SK-N-SH treated with all-trans-retinoic acid at 6 μM for 48 hours (cell line): ENCODE results near the gene TEN1.

Experiments used
- ATAC-seq: fragments of 200-7000 bp; cut with Tn5 transposase; 3 replicates; pipeline ENCODE4 v1.9.1; 2020; ENCODE audit warnings: mild to moderate bottlenecking, moderate library complexity
- ARNTL ChIP-seq: fragments of 450-650 bp; formaldehyde crosslinking; IDR thresholded peaks from 2 replicates; pipeline ENCODE4 v1.5.0; 2020; ENCODE audit warnings: low read depth, mild to moderate bottlenecking, moderate library complexity, borderline replicate concordance
- BACH2 ChIP-seq: fragments of 250-450 bp; sonication (Bioruptor Pico); IDR thresholded peaks from 2 replicates; pipeline ENCODE4 v1.9.0; 2021; ENCODE audit warnings: mild to moderate bottlenecking, borderline replicate concordance
- CREB5 ChIP-seq: fragments of 250-450 bp; sonication (Bioruptor Pico); IDR thresholded peaks from 2 replicates; pipeline ENCODE4 v1.5.1; 2020; ENCODE audit warnings: low read depth, mild to moderate bottlenecking, moderate library complexity
- CSDC2 ChIP-seq: fragments of 250-450 bp; sonication (Bioruptor Pico); IDR thresholded peaks from 2 replicates; pipeline ENCODE4 v1.5.0; 2020; ENCODE audit warnings: mild to moderate bottlenecking, moderate library complexity
- CSRNP3 ChIP-seq: fragments of 250-450 bp; sonication (Bioruptor Pico); IDR thresholded peaks from 2 replicates; pipeline ENCODE4 v1.5.1; 2021; ENCODE audit warnings: mild to moderate bottlenecking, moderate library complexity
- ESRRG ChIP-seq: fragments of 250-450 bp; sonication (Bioruptor Pico); IDR thresholded peaks from 2 replicates; pipeline ENCODE4 v1.6.1; 2021; ENCODE audit warnings: mild to moderate bottlenecking
- GLIS3 ChIP-seq: fragments of 250-450 bp; sonication (Bioruptor Pico); IDR thresholded peaks from 2 replicates; pipeline ENCODE4 v1.5.0; 2020; ENCODE audit warnings: mild to moderate bottlenecking, moderate library complexity
- ISL1 ChIP-seq: fragments of 250-450 bp; sonication (Bioruptor Pico); IDR thresholded peaks from 2 replicates; pipeline ENCODE4 v2.1.2; 2022; ENCODE audit warnings: mild to moderate bottlenecking, moderate library complexity
- OSR1 ChIP-seq: fragments of 250-450 bp; sonication (Bioruptor Pico); IDR thresholded peaks from 2 replicates; pipeline ENCODE4 v1.8.0; 2022; ENCODE audit warnings: moderate library complexity, mild to moderate bottlenecking, inconsistent platforms
- PATZ1 ChIP-seq: fragments of 250-450 bp; sonication (Bioruptor Pico); IDR thresholded peaks from 2 replicates; pipeline ENCODE4 v1.8.0; 2020; ENCODE audit warnings: mild to moderate bottlenecking, moderate library complexity, borderline replicate concordance
- POU6F1 ChIP-seq: fragments of 250-450 bp; sonication (Bioruptor Pico); IDR thresholded peaks from 2 replicates; pipeline ENCODE4 v1.8.0; 2021; ENCODE audit warnings: low read depth, mild to moderate bottlenecking, moderate library complexity, borderline replicate concordance
- PPARA ChIP-seq: fragments of 250-450 bp; sonication (Bioruptor Pico); IDR thresholded peaks from 2 replicates; pipeline ENCODE4 v1.5.0; 2020; ENCODE audit warnings: mild to moderate bottlenecking, borderline replicate concordance
- RARB ChIP-seq: fragments of 250-450 bp; sonication (Bioruptor Pico); IDR thresholded peaks from 2 replicates; pipeline ENCODE4 v1.8.0; 2021; ENCODE audit warnings: mild to moderate bottlenecking, moderate library complexity
- SNAI2 ChIP-seq: fragments of 250-450 bp; sonication (Bioruptor Pico); IDR thresholded peaks from 2 replicates; pipeline ENCODE4 v1.5.0; 2020; ENCODE audit warnings: mild to moderate bottlenecking, moderate library complexity
- TCF4 ChIP-seq: fragments of 250-450 bp; sonication (Bioruptor Pico); IDR thresholded peaks from 2 replicates; pipeline ENCODE4 v1.8.0; 2021; ENCODE audit warnings: mild to moderate bottlenecking, moderate library complexity, borderline replicate concordance
- TOX ChIP-seq: fragments of 250-450 bp; sonication (Bioruptor Pico); IDR thresholded peaks from 2 replicates; pipeline ENCODE4 v1.8.0; 2021; ENCODE audit warnings: mild to moderate bottlenecking, moderate library complexity, borderline replicate concordance
- TSHZ2 ChIP-seq: fragments of 250-450 bp; sonication (Bioruptor Pico); IDR thresholded peaks from 2 replicates; pipeline ENCODE4 v1.5.0; 2020; ENCODE audit warnings: mild to moderate bottlenecking, moderate library complexity
- ZC3H10 ChIP-seq: fragments of 250-450 bp; sonication (Bioruptor Pico); IDR thresholded peaks from 2 replicates; pipeline ENCODE4 v1.5.1; 2021; ENCODE audit warnings: mild to moderate bottlenecking, moderate library complexity
- ZFP30 ChIP-seq: fragments of 450-650 bp; formaldehyde crosslinking; IDR thresholded peaks from 2 replicates; pipeline ENCODE4 v1.5.0; 2022; ENCODE audit warnings: mild to moderate bottlenecking, moderate library complexity
- ZNF70 ChIP-seq: fragments of 450-650 bp; formaldehyde crosslinking; IDR thresholded peaks from 2 replicates; pipeline ENCODE4 v1.5.0; 2020; ENCODE audit warnings: mild to moderate bottlenecking, moderate library complexity
- ZNF8 ChIP-seq: fragments of 450-650 bp; formaldehyde crosslinking; IDR thresholded peaks from 2 replicates; pipeline ENCODE4 v1.5.0; 2020; ENCODE audit warnings: mild to moderate bottlenecking, moderate library complexity

The TEN1 gene

GRCh38 chr17:76007850-76008165, 28.8 kb downstream of the TEN1 start:
- no peak for ATAC-seq
- TF ChIP-seq ZNF8 (CRISPR knock-in tag) = no peak
- no peak for TF ChIP-seq ISL1 (CRISPR knock-in tag)
- TF ChIP-seq ZNF70 = no peak
- TF ChIP-seq ARNTL (CRISPR knock-in tag) = no peak
- TF ChIP-seq CREB5 (CRISPR knock-in tag) = no peak
- TF ChIP-seq PATZ1 (CRISPR knock-in tag) = no peak
- no peak for TF ChIP-seq PPARA (CRISPR knock-in tag)
- TF ChIP-seq ZC3H10 = no peak
- TF ChIP-seq OSR1 (CRISPR knock-in tag) = no peak
- no peak for TF ChIP-seq GLIS3 (CRISPR knock-in tag)
- TF ChIP-seq ZFP30 (CRISPR knock-in tag) = no peak
- TF ChIP-seq TCF4 = no peak
- no peak for TF ChIP-seq POU6F1
- TF ChIP-seq BACH2 (CRISPR knock-in tag) = no peak
- no peak for TF ChIP-seq TSHZ2 (CRISPR knock-in tag)
- TF ChIP-seq, all 23 proteins: peak for 0

- ATAC-seq = no peak
- TF ChIP-seq PATZ1 (CRISPR knock-in tag) (no peak), TSHZ2 (CRISPR knock-in tag) (no peak), BACH2 (CRISPR knock-in tag) (no peak), TCF4 (no peak), SNAI2 (CRISPR knock-in tag) (no peak), CSDC2 (CRISPR knock-in tag) (no peak), ZNF8 (CRISPR knock-in tag) (no peak), RARB (CRISPR knock-in tag) (no peak), ZNF70 (no peak), CREB5 (CRISPR knock-in tag) (no peak), TOX (CRISPR knock-in tag) (no peak), ESRRG (no peak), ZFP30 (CRISPR knock-in tag) (no peak), ISL1 (CRISPR knock-in tag) (no peak), ZC3H10 (no peak), OSR1 (CRISPR knock-in tag) (no peak), GLIS3 (CRISPR knock-in tag) (no peak), CSRNP3 (CRISPR knock-in tag) (no peak)
- TF ChIP-seq, all 23 proteins: peak for 0
Observed at GRCh38 chr17:76008208-76008607, 29.2 kb downstream of the TEN1 start.
